A549 (cell line): Measurements from ENCODE around the gene RPS21. TPM values are rescaled to one million over a fixed set of nuclear protein-coding genes. Genes with fewer than 3 reads are reported as not detected.

Experiments
- BHLHE40 ChIP-seq: IDR thresholded peaks from 2 replicates; pipeline ENCODE4 v1.6.1; 2012; ENCODE audit warnings: low read depth, low read length, inconsistent platforms
- CBX8 ChIP-seq: fragments of 200-600 bp; sonication (generic); IDR thresholded peaks from 2 replicates; pipeline ENCODE4 v1.6.1; 2016
- CEBPB ChIP-seq, 2 experiments: fragments of >200 bp in 1 of 2; sonication (Bioruptor Twin) in 1 of 2; formaldehyde crosslinking in 1 of 2; IDR thresholded peaks; 2 replicates each; pipeline ENCODE4 v1.6.1; 2012 to 2016
- EHF ChIP-seq: fragments of 250-450 bp; sonication (Bioruptor Pico); IDR thresholded peaks from 2 replicates; pipeline ENCODE4 v1.5.0; 2020; ENCODE audit warnings: mild to moderate bottlenecking
- EHMT2 ChIP-seq: fragments of 200-600 bp; sonication (generic); IDR thresholded peaks from 2 replicates; pipeline ENCODE4 v1.6.1; 2016; ENCODE audit warnings: antibody characterized with exemption, low read depth, mild to moderate bottlenecking, moderate library complexity
- EP300 ChIP-seq, 2 experiments: fragments of >200 bp; sonication (Bioruptor Twin); formaldehyde crosslinking; IDR thresholded peaks; 2 replicates in 1 of 2; 3 replicates in 1 of 2; pipeline ENCODE4 v1.6.1; 2016 to 2017
- FOSB ChIP-seq: fragments of 250-450 bp; sonication (Bioruptor Pico); IDR thresholded peaks from 2 replicates; pipeline ENCODE4 v1.5.0; 2020; ENCODE audit warnings: mild to moderate bottlenecking, moderate library complexity
- FOXS1 ChIP-seq: fragments of 250-450 bp; sonication (Bioruptor Pico); IDR thresholded peaks from 2 replicates; pipeline ENCODE4 v1.5.0; 2020; ENCODE audit warnings: mild to moderate bottlenecking, moderate library complexity
- GATA3 ChIP-seq: IDR thresholded peaks from 2 replicates; pipeline ENCODE4 v1.6.1; 2012; ENCODE audit warnings: borderline replicate concordance
- HDAC2 ChIP-seq: fragments of 200-600 bp; sonication (generic); IDR thresholded peaks from 2 replicates; pipeline ENCODE4 v1.6.1; 2016
- HEYL ChIP-seq: fragments of 250-450 bp; sonication (Bioruptor Pico); IDR thresholded peaks from 2 replicates; pipeline ENCODE4 v1.8.0; 2021; ENCODE audit warnings: mild to moderate bottlenecking, moderate library complexity
- HOXA7 ChIP-seq: fragments of 250-450 bp; sonication (Bioruptor Pico); IDR thresholded peaks from 2 replicates; pipeline ENCODE4 v1.5.0; 2020; ENCODE audit warnings: mild to moderate bottlenecking, moderate library complexity
- HOXB13 ChIP-seq: fragments of 250-450 bp; sonication (Bioruptor Pico); IDR thresholded peaks from 2 replicates; pipeline ENCODE4 v1.5.0; 2020; ENCODE audit warnings: low read depth, mild to moderate bottlenecking, moderate library complexity
- JUN ChIP-seq, 2 experiments: fragments of >200 bp; sonication (Bioruptor Twin); formaldehyde crosslinking; IDR thresholded peaks; 2 replicates in 1 of 2; 3 replicates in 1 of 2; pipeline ENCODE4 v1.6.1; 2016 to 2017
- KDM1A ChIP-seq: fragments of 200-600 bp; sonication (generic); IDR thresholded peaks from 2 replicates; pipeline ENCODE4 v1.6.1; 2016; ENCODE audit warnings: low read depth, mild to moderate bottlenecking
- MAFK ChIP-seq: fragments of 450-650 bp; IDR thresholded peaks from 2 replicates; pipeline ENCODE4 v1.6.1; 2014; ENCODE audit not compliant: partially characterized antibody
- MAZ ChIP-seq: fragments of 150-350 bp; IDR thresholded peaks from 2 replicates; pipeline ENCODE4 v1.6.1; 2014; ENCODE audit warnings: antibody characterized with exemption, low read depth, low read length, borderline replicate concordance
- MYC ChIP-seq: IDR thresholded peaks from 2 replicates; pipeline ENCODE4 v1.6.1; 2012; ENCODE audit warnings: mild to moderate bottlenecking, inconsistent platforms, low read length, improper control_type of control experiment, borderline replicate concordance
- NFE2L2 ChIP-seq: fragments of 150-350 bp; conservative IDR thresholded peaks from 2 replicates; pipeline ENCODE4 v1.6.1; 2014; ENCODE audit warnings: low read length
- NR3C1 ChIP-seq: fragments of >200 bp; sonication (Bioruptor Twin); formaldehyde crosslinking; IDR thresholded peaks from 3 replicates; pipeline ENCODE4 v1.6.1; 2017
- PHF8 ChIP-seq: fragments of 200-600 bp; sonication (generic); IDR thresholded peaks from 2 replicates; pipeline ENCODE4 v1.6.1; 2016; ENCODE audit warnings: low read depth, mild to moderate bottlenecking, antibody characterized with exemption, moderate library complexity, borderline replicate concordance
- RARB ChIP-seq: fragments of 250-450 bp; sonication (Bioruptor Pico); IDR thresholded peaks from 2 replicates; pipeline ENCODE4 v1.8.0; 2021; ENCODE audit warnings: mild to moderate bottlenecking, moderate library complexity
- RNF2 ChIP-seq: fragments of 200-600 bp; sonication (generic); IDR thresholded peaks from 2 replicates; pipeline ENCODE4 v1.6.1; 2016; ENCODE audit warnings: low read depth, mild to moderate bottlenecking, antibody characterized with exemption, moderate library complexity, borderline replicate concordance
- SMC3 ChIP-seq: fragments of >200 bp; sonication (Bioruptor Twin); formaldehyde crosslinking; IDR thresholded peaks from 3 replicates; pipeline ENCODE4 v1.6.1; 2018; ENCODE audit warnings: inconsistent platforms
- SREBF2 ChIP-seq: fragments of 450-650 bp; IDR thresholded peaks from 2 replicates; pipeline ENCODE4 v1.6.1; 2014; ENCODE audit warnings: mild to moderate bottlenecking, moderate library complexity
- ZC3H11A ChIP-seq: fragments of 450-650 bp; IDR thresholded peaks from 2 replicates; pipeline ENCODE4 v1.6.1; 2014; ENCODE audit warnings: antibody characterized with exemption, mild to moderate bottlenecking
- ZFP36 ChIP-seq: fragments of 450-650 bp; IDR thresholded peaks from 2 replicates; pipeline ENCODE4 v1.6.1; 2014; ENCODE audit warnings: borderline replicate concordance; ENCODE audit not compliant: partially characterized antibody
- ZNF302 ChIP-seq: fragments of 250-450 bp; sonication (Bioruptor Pico); IDR thresholded peaks from 2 replicates; pipeline ENCODE4 v1.9.0; 2021; ENCODE audit warnings: inconsistent platforms, mild to moderate bottlenecking, moderate library complexity
- polyA plus RNA-seq, 4 experiments: library from polyadenylated mRNA; depleted of rRNA in 3 of 4; stranded (reverse); fragments of >200 nt; fragmentation: RNase III in 1 of 4; extraction: RNeasy Plus Mini Kit Qiagen cat#74134 plus additional on column Dnase treatment in 1 of 4; gene quantifications; 2 replicates in 3 of 4; 3 replicates in 1 of 4; pipeline ENCODE4 v1.2.3, GENCODE V29; 2011 to 2017
- TF ChIP-seq, protein P1 (sequence below): fragments of >200 bp; sonication (Bioruptor Twin); formaldehyde crosslinking; IDR thresholded peaks from 3 replicates; pipeline ENCODE4 v1.6.1; 2016
- TF ChIP-seq, protein P2 (sequence below): fragments of 150-350 bp; IDR thresholded peaks from 2 replicates; pipeline ENCODE4 v1.6.1; 2014; ENCODE audit warnings: low read depth, mild to moderate bottlenecking, low read length

RPS21 gene
- polyA plus RNA-seq, 2 of the 4 experiments (the other 2 are of a cell fraction), result 2,862 to 4,026 TPM

DNA sequence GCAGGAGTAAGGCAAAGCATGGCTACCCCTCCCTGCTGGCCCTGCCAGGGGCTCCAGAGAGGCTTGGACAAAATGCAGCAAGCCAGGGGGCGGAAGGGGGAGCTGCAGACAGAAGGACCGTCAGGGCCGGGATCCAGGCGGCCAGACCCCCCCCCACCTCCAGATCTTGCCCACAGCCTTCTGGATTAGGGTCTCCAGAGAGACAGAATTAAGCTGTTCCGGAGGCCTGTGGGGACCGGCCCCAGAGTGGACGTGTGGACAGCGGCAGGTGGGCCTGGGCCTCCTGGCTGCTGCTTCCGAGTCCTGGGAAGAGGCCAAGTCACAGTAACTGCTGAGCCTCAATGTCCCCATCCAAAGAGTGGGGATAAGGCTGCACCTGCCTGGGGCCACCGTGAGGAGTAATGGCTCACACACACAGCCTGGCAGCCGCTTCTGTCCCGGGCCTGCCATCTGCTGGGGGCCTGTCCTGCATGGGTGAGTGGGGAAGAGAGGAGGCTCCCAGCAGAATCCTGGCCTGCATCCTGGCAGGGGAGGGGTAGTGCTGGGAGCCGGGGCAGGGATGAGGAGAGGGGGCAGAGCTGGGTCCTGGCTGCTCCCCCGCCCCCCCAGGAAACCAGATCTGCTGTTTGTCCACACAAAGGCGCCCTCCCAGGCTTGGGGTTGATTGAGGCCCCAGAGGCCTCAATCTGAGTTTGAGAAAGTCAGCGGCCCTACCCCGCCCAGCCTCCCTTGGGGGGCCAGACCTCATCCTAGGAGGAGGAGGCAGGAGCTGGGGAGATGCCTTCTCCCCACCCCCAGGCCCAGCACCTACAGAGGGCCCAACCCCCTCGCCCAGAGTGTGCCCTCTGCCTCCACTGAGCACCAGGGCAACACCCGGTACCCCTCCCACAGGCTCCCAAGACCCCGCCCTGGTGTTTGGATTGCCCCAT is 23.6 kb upstream of the RPS21 start (continued):
- TF ChIP-seq PHF8, result no peak
- no peak for TF ChIP-seq EHF (CRISPR knock-in tag)
- 0 out of 5 replicates have a peak, but pooled peaks of 1 of the 2 experiments have one; percentile 14 for TF ChIP-seq EP300 (IDR thresholded peaks at IDR 0.05)
- peak; percentile 33; the same call in 1 of the 2 replicates for TF ChIP-seq GATA3
- TF ChIP-seq NFE2L2, result no peak
- no peak for TF ChIP-seq BHLHE40
- no peak for TF ChIP-seq CEBPB (IDR thresholded peaks at IDR 0.05)
- no peak for TF ChIP-seq ZNF302 (CRISPR knock-in tag)
- TF ChIP-seq HOXA7 (CRISPR knock-in tag), result no peak
- TF ChIP-seq SREBF2, result no peak
- peak in 1 of 2 experiments; percentile 16; a peak in 2 of 5 replicates for TF ChIP-seq JUN (IDR thresholded peaks at IDR 0.05)
- no peak; the same call in 1 of the 2 replicates for TF ChIP-seq HEYL (CRISPR knock-in tag)
- TF ChIP-seq, protein P1, sequence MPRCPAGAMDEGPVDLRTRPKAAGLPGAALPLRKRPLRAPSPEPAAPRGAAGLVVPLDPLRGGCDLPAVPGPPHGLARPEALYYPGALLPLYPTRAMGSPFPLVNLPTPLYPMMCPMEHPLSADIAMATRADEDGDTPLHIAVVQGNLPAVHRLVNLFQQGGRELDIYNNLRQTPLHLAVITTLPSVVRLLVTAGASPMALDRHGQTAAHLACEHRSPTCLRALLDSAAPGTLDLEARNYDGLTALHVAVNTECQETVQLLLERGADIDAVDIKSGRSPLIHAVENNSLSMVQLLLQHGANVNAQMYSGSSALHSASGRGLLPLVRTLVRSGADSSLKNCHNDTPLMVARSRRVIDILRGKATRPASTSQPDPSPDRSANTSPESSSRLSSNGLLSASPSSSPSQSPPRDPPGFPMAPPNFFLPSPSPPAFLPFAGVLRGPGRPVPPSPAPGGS, result no peak
- no peak for TF ChIP-seq MAZ
- TF ChIP-seq MAFK, result no peak
- TF ChIP-seq KDM1A, result no peak
- TF ChIP-seq, protein P2, sequence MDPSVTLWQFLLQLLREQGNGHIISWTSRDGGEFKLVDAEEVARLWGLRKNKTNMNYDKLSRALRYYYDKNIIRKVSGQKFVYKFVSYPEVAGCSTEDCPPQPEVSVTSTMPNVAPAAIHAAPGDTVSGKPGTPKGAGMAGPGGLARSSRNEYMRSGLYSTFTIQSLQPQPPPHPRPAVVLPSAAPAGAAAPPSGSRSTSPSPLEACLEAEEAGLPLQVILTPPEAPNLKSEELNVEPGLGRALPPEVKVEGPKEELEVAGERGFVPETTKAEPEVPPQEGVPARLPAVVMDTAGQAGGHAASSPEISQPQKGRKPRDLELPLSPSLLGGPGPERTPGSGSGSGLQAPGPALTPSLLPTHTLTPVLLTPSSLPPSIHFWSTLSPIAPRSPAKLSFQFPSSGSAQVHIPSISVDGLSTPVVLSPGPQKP, result no peak
- TF ChIP-seq MYC, result no peak
- peak; percentile 31; the same call in 2 of the 3 replicates for TF ChIP-seq SMC3
- TF ChIP-seq NR3C1, result no peak
- TF ChIP-seq FOSB (CRISPR knock-in tag), result no peak
- no peak for TF ChIP-seq HOXB13 (CRISPR knock-in tag)
- TF ChIP-seq EHMT2, result no peak
- no peak for TF ChIP-seq ZC3H11A
- no peak for TF ChIP-seq RARB (CRISPR knock-in tag)
- no peak for TF ChIP-seq ZFP36
- TF ChIP-seq HDAC2, result no peak
- TF ChIP-seq FOXS1 (CRISPR knock-in tag), result no peak
- TF ChIP-seq CBX8, result no peak
- no peak for TF ChIP-seq RNF2
